NOMO-1 treated with DMSO at 0.1 percent for 48 hours (cell line): ENCODE measurements around the gene ABTB2.
A peak's percentile ranks its signal among the peaks of the same experiment; 100 is the strongest.

Source experiments
- DNase-seq: peaks from one replicate; lab custom pipeline; 2025; ENCODE audit not compliant: unreplicated experiment; lab: John Stamatoyannopoulos, UW

Gene ABTB2

DNA sequence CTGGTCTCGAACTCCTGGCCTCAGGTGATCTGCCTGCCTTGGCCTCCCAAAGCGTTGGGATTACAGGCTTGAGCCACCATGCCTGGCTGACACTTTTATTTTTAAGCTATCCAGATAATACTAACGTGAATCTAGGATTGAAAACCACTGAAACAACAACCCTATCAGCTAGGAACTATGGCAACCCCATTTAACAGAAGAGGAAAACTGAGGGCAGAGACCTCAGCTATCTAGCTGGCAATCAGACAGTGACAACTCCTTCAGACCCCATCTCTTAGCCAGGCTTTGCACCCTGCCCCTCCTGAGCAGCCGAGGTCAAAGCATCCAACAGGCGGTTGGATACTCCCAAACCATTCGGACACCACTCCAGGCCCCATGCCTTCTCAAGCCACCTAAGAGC is 14.1 kb downstream of the ABTB2 start:
- DNase-seq: no peak

- DNase-seq: no peak
Observed at GRCh38 chr11:34343153-34343552, 14.7 kb downstream of the ABTB2 start.

GRCh38 chr11:34341931-34342533 is 15.8 kb downstream of the ABTB2 start:
- no peak for DNase-seq

DNA sequence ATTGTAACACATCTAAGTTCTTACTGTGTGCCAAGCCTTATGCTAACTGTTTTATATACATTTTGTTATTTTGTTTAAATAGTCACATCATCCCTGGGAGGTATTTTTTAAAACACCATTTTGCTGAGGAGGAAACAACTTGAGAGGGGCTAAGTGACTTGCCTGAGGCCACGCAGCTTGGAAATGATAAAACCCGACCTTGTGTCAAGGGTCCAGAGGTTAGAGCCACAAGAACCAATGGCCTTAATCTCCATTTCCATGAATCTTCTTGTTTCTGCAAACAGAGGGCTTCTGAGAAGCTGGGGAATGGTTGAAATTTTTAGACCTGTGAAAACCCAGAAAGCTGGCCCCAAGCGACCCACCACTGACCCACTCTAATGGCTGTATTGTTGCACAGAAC is 16.7 kb downstream of the ABTB2 start:
- DNase-seq: no peak

- DNase-seq: no peak
Observed at GRCh38 chr11:34340653-34341052, 17.2 kb downstream of the ABTB2 start.

DNA sequence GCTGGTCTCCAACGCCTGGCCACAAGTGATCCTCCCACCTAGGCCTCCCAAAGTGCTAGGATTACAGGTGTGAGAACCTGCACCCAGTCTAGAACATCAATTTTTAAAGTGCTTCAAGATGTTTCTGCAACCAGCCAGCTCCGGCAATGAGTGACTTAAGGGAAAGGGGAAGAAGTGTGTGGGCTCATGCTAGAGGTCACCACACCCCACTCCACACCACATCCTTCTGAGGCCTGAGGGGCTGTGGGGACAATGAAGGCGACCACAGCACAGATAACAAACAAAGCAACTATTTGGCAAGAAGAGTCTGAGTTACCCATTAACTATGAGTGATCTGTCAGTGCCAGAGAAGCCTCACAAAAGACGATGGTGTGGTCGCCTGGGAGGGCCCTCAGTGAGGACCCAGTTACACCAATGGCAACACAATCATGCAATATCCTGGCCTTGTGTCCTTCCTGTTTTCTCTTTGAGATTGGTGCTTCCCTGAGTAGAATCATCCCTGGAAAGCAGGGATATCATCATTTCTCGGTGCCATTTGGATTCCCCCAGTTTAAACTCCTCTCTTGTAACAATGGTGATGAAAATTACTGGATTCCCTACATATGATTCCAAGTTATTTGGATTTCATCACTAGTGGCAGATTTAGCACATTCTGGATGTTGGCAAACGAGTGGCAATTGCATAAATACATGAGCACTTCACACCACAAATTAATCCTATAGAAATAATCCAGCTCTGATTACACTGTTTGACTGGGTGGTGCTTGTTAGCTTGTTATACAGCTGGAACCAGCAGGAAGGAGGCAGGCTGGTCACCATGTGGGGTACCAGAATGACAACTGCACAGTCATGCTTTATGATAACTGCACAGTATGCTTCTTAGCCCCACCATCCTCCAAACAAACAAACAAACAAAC is 18.4 kb downstream of the ABTB2 start:
- DNase-seq: peak; percentile 96

GRCh38 chr11:34337016-34337415 is 20.8 kb downstream of the ABTB2 start:
- DNase-seq: no peak

DNA sequence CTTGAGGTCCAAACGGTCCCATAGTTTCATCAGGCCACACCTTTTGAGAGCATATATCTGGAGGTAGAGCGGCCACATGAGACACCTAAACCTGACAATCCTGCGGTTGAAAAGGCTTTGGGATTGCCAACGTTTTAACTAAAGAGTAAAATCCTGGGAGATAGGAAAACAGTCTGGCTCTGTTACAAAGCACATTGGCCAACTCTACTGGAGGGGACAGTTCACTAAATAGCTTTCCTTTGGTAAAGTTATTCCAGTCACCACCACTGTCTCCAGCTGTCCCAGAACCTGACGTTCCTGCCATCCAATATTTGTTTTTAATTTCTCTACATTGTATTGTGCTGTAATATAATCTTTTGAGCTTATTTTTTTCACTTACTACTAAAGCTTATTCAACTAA is 22.0 kb downstream of the ABTB2 start:
- no peak for DNase-seq

- DNase-seq: no peak
Observed at GRCh38 chr11:34335331-34335730, 22.5 kb downstream of the ABTB2 start.

DNA sequence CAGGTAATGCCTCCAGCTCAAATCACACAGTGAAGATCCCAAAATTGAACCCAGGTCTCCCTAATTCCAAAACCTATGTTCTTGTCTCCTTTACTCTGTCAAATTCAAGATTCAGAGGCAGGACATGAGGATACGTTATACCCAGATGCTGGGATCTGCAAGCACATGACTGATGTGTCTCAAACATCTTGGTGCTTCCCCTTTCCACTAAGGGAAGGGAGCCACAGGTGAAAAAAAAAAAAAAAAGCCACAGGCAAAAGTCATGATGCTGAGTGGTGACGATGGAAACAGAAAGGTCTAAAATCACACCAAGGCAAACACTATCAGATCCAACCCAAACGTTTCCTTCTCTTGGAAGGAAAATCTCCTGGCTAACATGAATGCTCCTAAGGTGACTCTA is 24.0 kb downstream of the ABTB2 start:
- DNase-seq: no peak

DNA sequence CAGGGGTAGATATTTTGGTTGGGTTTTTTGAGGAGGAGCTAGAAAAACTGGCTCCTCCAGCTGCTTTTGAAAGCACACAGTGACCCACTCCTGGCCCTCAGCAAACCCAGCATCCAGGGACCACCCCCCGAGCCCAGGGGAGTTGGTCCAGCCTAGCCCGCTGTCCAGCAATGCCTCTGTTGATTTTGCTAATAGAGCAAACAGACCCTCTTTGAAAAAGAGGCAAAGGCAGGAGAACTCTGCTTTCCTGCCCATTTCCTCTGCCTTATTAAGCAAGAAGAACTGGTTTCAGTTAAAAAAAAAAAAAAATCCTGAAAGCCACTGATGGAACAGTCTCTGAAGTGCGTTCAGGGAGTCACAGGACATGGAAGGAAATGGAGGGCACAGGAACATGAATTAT is 25.3 kb downstream of the ABTB2 start:
- DNase-seq: no peak

DNA sequence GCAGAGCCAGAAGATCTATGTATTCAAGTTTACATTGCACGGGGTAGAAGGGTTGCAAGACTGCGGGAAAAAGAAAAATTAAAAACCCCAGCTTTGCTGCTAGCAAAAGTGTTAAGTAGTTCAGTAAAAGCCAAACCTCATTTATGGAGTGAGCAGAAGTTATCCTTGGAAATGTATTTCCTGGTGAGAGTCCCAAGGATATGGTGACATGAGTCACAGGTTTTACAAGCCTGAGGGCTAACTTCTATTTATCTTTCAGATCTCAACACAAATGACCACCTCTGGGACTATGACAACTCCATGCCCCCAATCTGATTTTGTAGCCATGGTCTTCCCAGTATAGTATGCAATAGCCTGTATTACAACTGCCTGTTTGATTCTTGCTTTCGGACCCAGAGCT is 26.1 kb downstream of the ABTB2 start:
- no peak for DNase-seq

GRCh38 chr11:34331329-34331728 is 26.5 kb downstream of the ABTB2 start:
- no peak for DNase-seq

DNA sequence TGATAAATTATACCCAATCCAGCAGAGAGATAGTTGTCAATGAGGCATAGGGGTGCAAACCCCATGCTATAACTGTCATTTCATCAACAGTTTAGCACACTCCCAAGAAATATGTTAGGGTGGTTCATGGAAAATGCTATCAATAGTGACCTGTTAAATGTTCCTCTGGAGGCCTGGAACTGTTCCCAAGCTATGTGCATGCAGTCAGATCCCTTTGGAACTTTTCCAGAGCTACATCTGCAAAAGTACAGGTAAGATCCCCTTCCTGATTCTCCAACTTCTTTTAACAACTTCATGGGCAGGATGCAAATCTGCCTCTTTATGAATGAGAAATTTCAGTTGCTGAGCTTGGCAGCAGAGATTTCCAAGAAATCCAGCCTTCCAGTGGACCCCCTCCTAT is 27.2 kb downstream of the ABTB2 start:
- no peak for DNase-seq

GRCh38 chr11:34329876-34330275 is 27.9 kb downstream of the ABTB2 start:
- no peak for DNase-seq

DNA sequence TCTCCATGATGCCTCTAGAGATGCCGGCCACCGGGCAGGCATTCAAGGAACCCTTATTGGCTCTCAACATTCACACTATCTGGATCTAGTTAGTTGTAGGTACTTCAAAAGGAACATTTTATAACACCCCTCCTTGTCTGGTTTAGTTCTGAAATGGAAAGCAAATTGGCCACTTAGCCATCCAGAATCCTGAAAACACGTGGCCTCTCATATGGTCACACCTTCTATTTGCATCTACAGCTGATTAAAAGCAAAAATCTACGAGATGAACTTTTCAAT is 29.2 kb downstream of the ABTB2 start:
- DNase-seq: no peak

DNA sequence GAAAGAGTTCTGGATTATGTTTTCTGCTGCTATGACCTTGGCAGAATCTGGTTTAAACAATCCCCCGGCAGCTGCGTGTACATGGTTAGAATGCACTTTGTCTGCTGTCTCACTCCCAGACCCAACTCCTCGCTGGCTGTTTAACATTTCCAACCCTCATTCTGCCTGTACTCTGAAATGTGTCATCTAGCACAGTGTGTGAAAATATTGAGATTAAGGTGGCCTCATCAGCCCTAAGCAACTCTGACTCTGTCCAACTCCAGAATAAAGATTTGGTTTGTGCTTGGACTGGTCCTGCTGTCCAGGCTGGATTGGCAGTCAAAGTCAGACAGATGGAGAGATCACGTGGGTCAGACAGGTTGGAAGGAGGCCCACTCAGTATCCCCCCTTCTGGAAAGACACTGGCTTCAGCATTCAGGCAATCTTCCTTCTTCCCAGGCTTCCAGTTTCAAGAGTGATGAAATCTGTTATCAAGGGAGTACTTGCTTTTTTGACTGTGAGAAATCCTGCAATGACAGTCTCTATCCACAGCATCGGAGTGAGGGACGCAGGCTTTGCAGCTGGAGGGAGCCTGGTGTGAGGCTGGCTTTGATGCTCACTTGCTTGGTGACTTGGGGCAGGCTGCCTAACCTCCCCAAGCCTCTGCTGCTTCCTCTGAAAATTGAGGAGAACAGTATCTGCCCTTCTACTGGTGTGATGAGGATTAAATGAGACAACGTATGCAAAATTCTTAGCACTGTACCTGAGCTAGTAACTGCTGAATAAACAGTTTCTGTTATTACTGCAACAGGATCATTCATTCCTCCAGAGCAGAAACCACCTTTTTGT is 29.8 kb downstream of the ABTB2 start:
- DNase-seq: no peak

DNA sequence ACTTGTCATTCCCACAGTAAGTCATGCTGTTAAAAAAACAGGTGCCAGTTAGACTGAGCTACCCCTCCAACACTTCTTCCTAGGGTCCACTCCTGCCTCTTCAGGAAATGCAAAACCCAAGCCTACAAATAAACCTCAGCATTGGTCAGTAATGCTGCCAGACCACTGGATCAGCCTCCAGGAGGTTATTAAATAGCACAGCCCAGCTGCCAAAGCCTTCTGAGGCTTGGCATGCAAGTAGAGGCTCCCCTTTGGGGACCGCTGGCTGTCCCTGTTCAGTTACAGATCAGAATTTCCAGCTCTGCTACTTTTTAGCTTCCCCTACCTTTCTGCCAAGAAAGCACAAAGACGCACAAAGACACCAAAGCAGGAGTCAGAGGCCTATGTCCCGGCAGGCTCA is 33.3 kb downstream of the ABTB2 start:
- no peak for DNase-seq

DNA sequence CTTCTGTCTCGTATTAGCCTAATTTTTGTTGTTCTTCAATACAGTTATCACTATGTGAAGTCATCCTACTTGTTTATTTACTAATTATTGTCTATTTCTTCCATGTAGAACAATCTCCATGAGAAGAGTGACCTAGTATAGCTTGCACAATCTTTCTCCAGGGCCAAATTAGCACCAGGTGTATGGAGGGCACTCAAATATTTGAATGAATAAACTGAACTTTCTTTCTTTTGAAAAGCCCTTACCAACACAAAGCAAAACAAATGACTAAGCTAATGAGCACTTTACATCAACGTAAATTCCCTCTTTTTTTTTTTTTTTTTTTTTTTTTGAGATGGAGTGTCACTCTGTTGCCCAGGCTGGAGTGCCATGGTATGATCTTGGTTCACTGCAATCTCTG is 34.2 kb downstream of the ABTB2 start:
- DNase-seq: no peak

DNA sequence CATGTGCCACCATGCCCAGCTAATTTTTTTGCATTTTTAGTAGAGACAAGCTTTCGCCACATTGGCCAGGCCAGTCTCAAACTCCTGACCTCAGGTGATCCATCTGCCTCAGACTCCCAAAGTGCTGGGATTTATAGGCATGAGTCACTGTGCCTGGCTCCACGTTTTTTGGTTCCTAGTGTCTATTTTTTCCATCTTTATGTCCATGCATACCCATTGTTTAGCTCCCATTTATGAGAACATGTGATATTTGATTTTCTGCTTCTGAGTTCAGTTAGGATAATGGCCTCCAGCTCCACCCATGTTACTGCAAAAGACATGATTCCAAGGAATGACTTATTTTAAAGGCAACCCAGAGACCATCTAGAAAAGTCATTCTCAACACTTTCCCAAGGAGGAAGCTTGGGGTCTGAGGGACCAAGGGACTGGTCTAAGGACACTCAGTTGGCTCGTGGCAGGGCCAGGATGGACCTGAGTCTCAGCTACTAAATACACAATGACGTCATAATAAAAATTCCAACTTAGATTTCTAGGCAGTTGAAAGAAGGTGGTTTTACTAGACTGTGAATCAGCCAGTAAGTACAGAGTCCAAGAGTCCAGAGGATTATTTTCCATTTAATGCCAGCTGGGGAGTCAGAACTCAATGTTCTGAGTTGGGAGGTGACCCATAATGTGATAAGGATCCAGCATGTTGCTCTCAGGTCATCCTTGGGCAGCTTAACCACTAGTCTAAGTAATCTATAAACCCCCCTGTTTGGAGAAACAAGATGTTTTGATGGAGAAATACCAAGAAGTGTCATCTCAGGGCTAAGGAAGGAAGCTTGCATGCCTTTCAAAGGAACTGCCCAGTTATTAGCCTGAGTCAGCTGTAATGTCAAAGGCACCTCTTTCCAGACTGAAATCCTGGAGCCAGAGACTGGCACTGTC is 39.4 kb downstream of the ABTB2 start:
- DNase-seq: no peak

GRCh38 chr11:34317666-34318065 is 40.1 kb downstream of the ABTB2 start:
- DNase-seq: no peak
